ENCODE results near the gene ZNF546.
"Not testable (repeated sequence)": the region's sequence is repeated elsewhere in the genome, so short reads cannot be mapped to it uniquely, and the experiment has no call there.

ZNF546 gene

GRCh38 chr19:39987167-39987566, 9.7 kb upstream of the ZNF546 start:
- DNase-seq: no peak

- DNase-seq: no peak
Observed at GRCh38 chr19:39987596-39987995, 9.3 kb upstream of the ZNF546 start.

GRCh38 chr19:39993605-39994004, 3.3 kb upstream of the ZNF546 start:
- DNase-seq: no peak

GRCh38 chr19:39994361-39994760, 2.5 kb upstream of the ZNF546 start:
- no peak for DNase-seq

- DNase-seq: no peak
Observed at GRCh38 chr19:39995794-39996193, 1.1 kb upstream of the ZNF546 start.

GRCh38 chr19:39996218-39996810, 546 bp upstream of the ZNF546 start:
- peak; percentile 54 for DNase-seq

GRCh38 chr19:39997638-39998216, 867 bp downstream of the ZNF546 start:
- DNase-seq: peak; percentile 22

- DNase-seq: no peak
Observed at GRCh38 chr19:39998501-39998900, 1.6 kb downstream of the ZNF546 start.

- DNase-seq: no peak
Observed at GRCh38 chr19:40005691-40006272, 8.9 kb downstream of the ZNF546 start.

GRCh38 chr19:40006273-40006691, 9.4 kb downstream of the ZNF546 start:
- DNase-seq: no peak

GRCh38 chr19:40009674-40010073, 12.8 kb downstream of the ZNF546 start:
- no peak for DNase-seq

GRCh38 chr19:40013991-40014390, 17.1 kb downstream of the ZNF546 start:
- no peak for DNase-seq

GRCh38 chr19:40023969-40024368, 27.1 kb downstream of the ZNF546 start:
- no peak for DNase-seq

- DNase-seq: no peak
Observed at GRCh38 chr19:40025938-40026596, 29.2 kb downstream of the ZNF546 start.

- no peak for DNase-seq
Observed at GRCh38 chr19:40026597-40026970, 29.7 kb downstream of the ZNF546 start.

GRCh38 chr19:40033989-40034560, 37.2 kb downstream of the ZNF546 start:
- DNase-seq: no peak

- DNase-seq: no peak
Observed at GRCh38 chr19:40035996-40036395, 39.1 kb downstream of the ZNF546 start.

- not testable (repeated sequence) for DNase-seq
Observed at GRCh38 chr19:40038047-40038446, 41.2 kb downstream of the ZNF546 start.

- not testable (repeated sequence) for DNase-seq
Observed at GRCh38 chr19:40041718-40042117, 44.9 kb downstream of the ZNF546 start.

- no peak for DNase-seq
Observed at GRCh38 chr19:40053491-40053890, 56.6 kb downstream of the ZNF546 start.

GRCh38 chr19:40054632-40055031, 57.8 kb downstream of the ZNF546 start:
- no peak for DNase-seq

- no peak for DNase-seq
Observed at GRCh38 chr19:40055049-40055448, 58.2 kb downstream of the ZNF546 start.

- peak; percentile 69 for DNase-seq
Observed at GRCh38 chr19:40055832-40056504, 59.1 kb downstream of the ZNF546 start, which contains the start of gene ZNF780B. ZNF780B (minus strand) TSS chr19:40056231; CDS start chr19:40050332, 5,899 bp downstream.
